ENCODE measurements around the gene SLC25A26.
"Not testable (repeated sequence)": the region's sequence is repeated elsewhere in the genome, so short reads cannot be mapped to it uniquely, and the experiment has no call there.

SLC25A26 gene

DNA sequence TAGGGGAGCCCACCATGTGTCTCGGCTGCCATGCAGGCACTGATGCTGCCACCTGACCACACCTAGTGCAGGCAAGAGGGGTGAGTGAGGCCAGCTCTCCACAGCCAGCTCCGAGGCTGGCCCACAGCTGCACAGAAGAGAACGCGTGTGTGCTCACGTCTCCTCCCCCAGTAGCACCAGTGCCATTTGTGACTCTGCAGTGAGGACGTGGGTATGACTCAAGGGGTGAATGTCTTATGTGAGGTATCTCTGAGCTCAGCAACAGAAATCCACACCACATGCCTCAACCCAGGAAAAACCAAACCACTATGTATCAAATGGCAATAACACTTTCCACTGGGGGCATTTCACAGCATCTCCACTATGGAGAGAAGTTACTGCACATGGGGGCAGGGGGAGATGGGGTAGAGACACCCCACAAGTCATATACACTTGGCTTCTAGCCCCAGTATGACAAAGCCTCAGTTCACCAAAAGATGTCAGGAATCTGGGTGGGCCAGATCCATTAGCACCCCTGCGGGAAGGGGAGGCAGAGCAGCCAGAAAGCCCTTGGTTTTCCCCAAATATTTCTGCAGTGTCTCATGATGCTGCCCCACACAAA is 192.4 kb downstream of the SLC25A26 start:
- Histone ChIP-seq H3K27me3 (no peaks in the 10 kb centered on the region), H3K4me3 (ENCODE audit: low read depth, low read length) (no peak overlapping the region), H3K4me1 (peaks cover 6% of the 10 kb centered on the region), H3K9me3 (no peaks in the 10 kb centered on the region), H3K36me3 (no peaks in the 10 kb centered on the region)
- DNase-seq = no peak
- no peak for TF ChIP-seq CTCF (IDR thresholded peaks at IDR 0.05; ENCODE audit: low read depth, low read length)

DNA sequence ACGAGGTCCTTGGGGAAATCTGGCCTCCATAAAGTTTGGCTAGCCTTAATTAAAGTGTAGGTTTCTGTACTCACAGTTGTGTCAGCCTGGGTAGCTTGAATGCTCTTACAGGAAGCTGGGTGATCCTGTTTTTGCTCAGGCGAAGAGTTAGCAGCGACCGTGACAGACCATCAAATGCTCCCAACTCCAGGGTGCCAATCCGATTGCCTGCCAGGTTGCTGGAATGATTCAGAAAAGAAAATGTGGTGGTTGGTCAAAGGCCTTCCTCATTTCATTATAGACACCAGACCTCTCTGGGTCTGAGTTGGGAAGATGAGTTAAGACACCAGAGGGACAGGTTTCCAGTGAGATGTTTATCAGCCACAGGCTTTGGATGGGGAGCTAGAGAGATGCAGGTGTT is 194.0 kb downstream of the SLC25A26 start:
- Histone ChIP-seq H3K9me3 (no peaks in the 10 kb centered on the region), H3K36me3 (no peaks in the 10 kb centered on the region)
- no peak for TF ChIP-seq CTCF (IDR thresholded peaks at IDR 0.05; ENCODE audit: low read depth, low read length)

DNA sequence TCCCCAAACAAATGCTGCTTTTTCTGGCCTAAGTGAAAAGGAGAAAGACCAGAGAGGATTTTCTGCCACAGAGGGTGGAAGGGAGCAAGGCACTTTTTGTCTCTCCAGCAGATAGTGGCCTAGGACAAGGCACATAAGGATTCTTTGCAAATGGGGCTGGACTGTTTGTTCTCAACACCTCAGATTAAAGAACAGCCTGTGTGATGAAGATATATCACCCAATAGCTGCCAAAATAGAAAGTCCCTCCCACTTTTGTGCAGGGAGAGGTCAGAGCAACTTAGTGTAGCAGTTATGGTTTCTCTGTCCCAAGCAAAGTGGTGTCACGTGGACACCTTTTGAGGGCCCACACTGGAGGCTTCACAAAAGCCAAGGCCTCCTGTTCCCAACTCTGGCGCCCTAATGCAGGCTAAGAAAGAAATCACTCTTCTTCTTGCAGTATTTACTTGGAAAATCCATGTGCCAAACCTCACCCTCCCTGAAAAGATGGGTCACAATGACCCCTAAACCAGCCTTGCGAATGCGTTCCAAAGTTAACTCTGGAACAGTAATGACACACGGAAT is 195.1 kb downstream of the SLC25A26 start:
- DNase-seq = no peak
- H3K27me3 ChIP-seq = no peaks in the 10 kb centered on the region
- no peaks in the 10 kb centered on the region for H3K36me3 ChIP-seq
- no peak for TF ChIP-seq CTCF (IDR thresholded peaks at IDR 0.05; ENCODE audit: low read depth, low read length)
- H3K9me3 ChIP-seq = no peaks in the 10 kb centered on the region
- peaks cover 6% of the 10 kb centered on the region for H3K4me1 ChIP-seq
- H3K4me3 ChIP-seq (ENCODE audit: low read depth, low read length) = no peak overlapping the region

More for the DNA sequence above, 194.0 kb downstream of the SLC25A26 start:
- no peak for DNase-seq
- peaks cover 6% of the 10 kb centered on the region for H3K4me1 ChIP-seq
- no peaks in the 10 kb centered on the region for H3K27me3 ChIP-seq
- H3K4me3 ChIP-seq (ENCODE audit: low read depth, low read length) = no peak overlapping the region

DNA sequence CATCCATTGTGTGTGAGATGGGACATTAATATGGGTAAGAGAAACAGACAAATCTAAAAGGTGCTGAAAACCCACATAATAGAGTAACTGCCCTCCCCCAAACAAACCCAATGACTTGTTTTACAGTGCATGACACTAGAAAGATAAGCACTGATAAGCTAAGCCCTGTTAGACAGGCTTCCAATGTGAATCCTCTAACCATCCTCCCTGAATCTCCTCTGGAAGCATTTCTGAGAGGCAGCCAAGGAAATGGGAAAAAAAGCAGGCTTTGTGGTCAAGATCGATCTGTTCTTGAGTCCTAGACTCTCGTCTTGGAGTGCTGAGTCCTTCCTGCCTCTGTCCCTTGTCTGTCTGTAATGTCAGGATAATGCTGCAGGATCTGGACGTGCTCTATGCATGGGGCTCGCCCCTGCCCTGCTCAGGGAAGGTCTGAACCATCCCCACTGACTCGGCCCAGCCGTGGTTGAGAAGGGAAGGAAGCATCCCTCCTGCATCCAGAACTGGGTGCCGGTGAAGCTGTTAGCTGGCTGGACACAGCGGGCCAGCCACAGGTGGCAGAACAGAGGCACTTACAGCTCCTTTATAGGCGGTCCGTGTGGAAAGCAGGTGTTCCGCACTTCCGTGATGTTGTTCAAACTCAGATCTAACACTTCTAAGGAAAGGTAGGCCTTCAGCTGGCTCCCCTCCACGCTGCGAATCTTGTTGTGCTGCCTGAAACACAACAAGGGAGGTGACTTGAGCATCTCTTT is 195.9 kb downstream of the SLC25A26 start:
- H3K36me3 ChIP-seq = no peaks in the 10 kb centered on the region
- H3K4me3 ChIP-seq (ENCODE audit: low read depth, low read length) = no peak overlapping the region
- no peak for TF ChIP-seq CTCF (IDR thresholded peaks at IDR 0.05; ENCODE audit: low read depth, low read length)
- DNase-seq = no peak
- H3K9me3 ChIP-seq = no peaks in the 10 kb centered on the region
- peaks cover 6% of the 10 kb centered on the region for H3K4me1 ChIP-seq
- H3K27me3 ChIP-seq = no peaks in the 10 kb centered on the region

DNA sequence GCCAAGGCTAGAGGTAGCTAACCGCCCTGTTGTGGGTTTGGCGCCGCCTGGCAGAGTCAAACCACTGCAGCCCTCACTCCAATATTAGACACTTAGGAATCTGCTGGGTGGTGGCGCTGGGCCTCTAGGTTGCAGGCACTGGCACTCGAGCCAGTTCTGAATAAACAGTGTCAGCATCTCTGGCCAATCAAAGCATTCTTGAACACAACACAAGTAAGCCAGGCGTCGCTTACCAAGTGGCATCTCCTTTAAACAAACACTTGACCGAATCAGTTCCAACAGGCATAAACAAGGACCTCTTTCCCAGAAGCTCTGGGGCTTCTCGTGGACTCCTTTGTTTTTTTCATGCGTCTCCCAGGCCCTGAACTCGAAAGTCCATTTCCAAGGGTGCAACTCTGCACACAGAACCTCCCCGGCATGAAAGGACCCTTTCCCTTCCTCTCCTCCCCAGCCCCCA is 197.7 kb downstream of the SLC25A26 start:
- H3K4me3 ChIP-seq (ENCODE audit: low read depth, low read length) = no peak overlapping the region
- no peaks in the 10 kb centered on the region for H3K27me3 ChIP-seq
- H3K4me1 ChIP-seq = peaks cover 6% of the 10 kb centered on the region
- H3K36me3 ChIP-seq = no peaks in the 10 kb centered on the region
- no peak for TF ChIP-seq CTCF (IDR thresholded peaks at IDR 0.05; ENCODE audit: low read depth, low read length)
- DNase-seq = no peak
- no peaks in the 10 kb centered on the region; the same call in 1 of the 2 replicates for H3K9me3 ChIP-seq

DNA sequence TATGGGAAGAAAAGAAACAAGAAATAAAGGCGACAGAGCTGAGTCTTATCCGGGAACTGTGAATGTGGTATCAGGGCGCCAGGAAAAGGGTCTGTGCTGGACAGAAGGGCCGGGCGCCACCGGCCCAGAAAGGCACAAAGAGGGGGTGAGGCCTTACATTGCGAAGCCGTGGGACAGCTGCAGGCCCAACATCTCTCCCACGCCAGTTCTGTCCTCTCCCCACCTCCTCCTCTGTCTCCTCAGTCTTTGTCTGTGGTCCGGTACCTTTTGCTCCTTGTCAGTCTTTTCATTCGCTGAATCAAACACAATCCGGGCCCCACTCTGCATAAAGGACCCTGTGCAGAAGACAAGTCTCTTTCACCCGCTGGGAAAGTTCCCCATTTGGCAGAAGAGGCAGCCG is 198.2 kb downstream of the SLC25A26 start:
- Histone ChIP-seq H3K27me3 (no peaks in the 10 kb centered on the region), H3K4me1 (peaks cover 6% of the 10 kb centered on the region), H3K9me3 (no peaks in the 10 kb centered on the region; the same call in 1 of the 2 replicates), H3K36me3 (no peaks in the 10 kb centered on the region), H3K4me3 (ENCODE audit: low read depth, low read length) (no peak overlapping the region)
- DNase-seq = no peak
- TF ChIP-seq CTCF (IDR thresholded peaks at IDR 0.05; ENCODE audit: low read depth, low read length) = no peak

- not testable (repeated sequence) for H3K4me3 ChIP-seq (ENCODE audit: low read depth, low read length); H3K9me3 ChIP-seq; H3K4me1 ChIP-seq; DNase-seq; H3K27me3 ChIP-seq; H3K36me3 ChIP-seq
Observed at GRCh38 chr3:66421144-66421543, 200.3 kb downstream of the SLC25A26 start.

- H3K27me3 ChIP-seq; DNase-seq; H3K4me3 ChIP-seq (ENCODE audit: low read depth, low read length); H3K36me3 ChIP-seq; H3K4me1 ChIP-seq; H3K9me3 ChIP-seq: not testable (repeated sequence)
Observed at GRCh38 chr3:66421893-66422292, 201.1 kb downstream of the SLC25A26 start.
